Endothelial cell of umbilical vein (primary cell): ENCODE data around the gene RPAP3. TPM values are rescaled to one million over a fixed set of nuclear protein-coding genes. Genes with fewer than 3 reads are reported as not detected.
"Not testable (repeated sequence)": the region's sequence is repeated elsewhere in the genome, so short reads cannot be mapped to it uniquely, and the experiment has no call there.

Experiments used
- BruUV-seq: library from RNA; stranded (reverse); fragments of 400-500 nt; replicated peaks from 2 replicates; lab custom pipeline; 2021; lab: Mats Ljungman, UMichigan
- CTCF ChIA-PET: fragments of 300-600, 350-600 bp; sonication (Branson Sonifier 250); formaldehyde crosslinking; loops from one replicate; lab custom pipeline; 2021; ENCODE audit warnings: antibody characterized with exemption, inconsistent platforms; lab: Charles Lee
- POLR2A ChIA-PET: fragments of 300-600, 350-600 bp; sonication (Branson Sonifier 250); formaldehyde crosslinking; loops from one replicate; lab custom pipeline; 2021; ENCODE audit warnings: antibody characterized with exemption, inconsistent platforms; lab: Charles Lee
- DNase-seq: peaks from one replicate; pipeline ENCODE4 v3.0.0-alpha.2; 2011; ENCODE audit warnings: low read depth, low spot score
- FAIRE-seq: peaks from 2 replicates; lab custom pipeline; 2011; peaks lifted over from hg19 to GRCh38; lab: Jason Lieb, UNC
- H2AFZ ChIP-seq: 2 replicates; pipeline ENCODE4 v1.6.0; 2012; ENCODE audit warnings: low read depth, low read length, control low read depth, inconsistent platforms
- H3K27ac ChIP-seq: 2 replicates; pipeline ENCODE4 v1.5.1; 2011; ENCODE audit warnings: low read depth, mild to moderate bottlenecking, control low read depth, low read length, moderate library complexity; ENCODE audit not compliant: insufficient read depth
- H3K27me3 ChIP-seq, 2 experiments: 2 replicates each; pipeline versions ENCODE4 v1.6.0 to v1.6.1; 2011; ENCODE audit warnings: low read length in 2 of 2, mixed read lengths in 1 of 2; ENCODE audit not compliant: control insufficient read depth in 2 of 2, insufficient read depth in 2 of 2
- H3K36me3 ChIP-seq, 2 experiments: 2 replicates in 1 of 2; 3 replicates in 1 of 2; pipeline ENCODE4 v1.5.1; 2011; ENCODE audit warnings: low read length in 2 of 2, mild to moderate bottlenecking in 1 of 2, moderate library complexity in 1 of 2; ENCODE audit not compliant: control insufficient read depth in 2 of 2, insufficient read depth in 2 of 2; ENCODE audit errors: extremely low read depth in 1 of 2
- H3K4me1 ChIP-seq: 3 replicates; pipeline ENCODE4 v1.5.1; 2011; ENCODE audit warnings: mild to moderate bottlenecking, low read length; ENCODE audit not compliant: control insufficient read depth, insufficient read depth; ENCODE audit errors: extremely low read depth
- H3K4me2 ChIP-seq: 2 replicates; pipeline ENCODE4 v1.6.1; 2011; ENCODE audit warnings: low read length, control low read depth, mixed read lengths; ENCODE audit not compliant: insufficient read depth
- H3K4me3 ChIP-seq, 3 experiments: fragments of 200-600 bp in 1 of 3; sonication (generic), shearing (Covaris generic) in 1 of 3; replicated peaks in 1 of 3; 2 replicates each; pipeline ENCODE4 v1.5.1; 2011 to 2016; ENCODE audit warnings: control low read depth in 3 of 3, low read length in 3 of 3, mild to moderate bottlenecking in 2 of 3, inconsistent platforms in 1 of 3, low read depth in 1 of 3, moderate library complexity in 1 of 3; ENCODE audit not compliant: insufficient read depth in 1 of 3
- H3K79me2 ChIP-seq: 2 replicates; pipeline ENCODE4 v1.6.0; 2012; ENCODE audit warnings: low read length, inconsistent platforms; ENCODE audit not compliant: control insufficient read depth, insufficient read depth
- H3K9ac ChIP-seq: replicated peaks from 2 replicates; pipeline ENCODE3; 2011; ENCODE audit warnings: low read length, control low read depth; ENCODE audit not compliant: insufficient read depth; ENCODE audit errors: extremely low read depth
- H3K9me1 ChIP-seq: replicated peaks from 3 replicates; pipeline ENCODE4 v1.6.0; 2011; ENCODE audit warnings: mild to moderate bottlenecking, low read length; ENCODE audit not compliant: control insufficient read depth, insufficient read depth; ENCODE audit errors: extremely low read depth
- H3K9me3 ChIP-seq: replicated peaks from 2 replicates; pipeline ENCODE4 v1.5.1; 2012; ENCODE audit warnings: low read length, inconsistent platforms; ENCODE audit not compliant: control insufficient read depth, insufficient read depth
- H4K20me1 ChIP-seq: replicated peaks from 2 replicates; pipeline ENCODE3; 2011; ENCODE audit warnings: mild to moderate bottlenecking, low read length; ENCODE audit not compliant: control insufficient read depth, insufficient read depth; ENCODE audit errors: extremely low read depth
- EZH2 ChIP-seq: IDR thresholded peaks from 2 replicates; pipeline ENCODE4 v1.6.1; 2012; ENCODE audit warnings: borderline replicate concordance, low read depth, mild to moderate bottlenecking, moderate library complexity, low read length, inconsistent platforms; ENCODE audit not compliant: severe bottlenecking
- FOS ChIP-seq: IDR thresholded peaks from 2 replicates; pipeline ENCODE4 v1.6.1; 2011; ENCODE audit warnings: mild to moderate bottlenecking, low read length, moderate library complexity, borderline replicate concordance; ENCODE audit not compliant: insufficient read depth
- JUN ChIP-seq: IDR thresholded peaks from 2 replicates; pipeline ENCODE4 v1.6.1; 2011; ENCODE audit warnings: borderline replicate concordance, low read depth; ENCODE audit not compliant: insufficient read length, insufficient read depth
- MYC ChIP-seq: IDR thresholded peaks from one replicate; pipeline ENCODE4 v1.6.1; 2011; ENCODE audit warnings: mild to moderate bottlenecking, low read depth, low read length
- POLR2A ChIP-seq: IDR thresholded peaks from 2 replicates; pipeline ENCODE4 v1.6.1; 2012; ENCODE audit warnings: low read depth, mild to moderate bottlenecking, control low read depth, low read length
- POLR2AphosphoS5 ChIP-seq: IDR thresholded peaks from 2 replicates; pipeline ENCODE4 v1.6.1; 2012; ENCODE audit warnings: low read depth, mild to moderate bottlenecking, control low read depth, low read length, moderate library complexity; ENCODE audit not compliant: insufficient read depth
- dilution Hi-C: fragments of 300-500 bp; cut with MboI; formaldehyde crosslinking; loops from one replicate; pipeline ENCODE4 v1.15.0; 2019; ENCODE audit warnings: low sequenced_read_pairs; ENCODE audit not compliant: extremely low pct_ligation_motif_present
- intact Hi-C: fragments of 100-400 bp; cut with micrococcal nuclease; formaldehyde crosslinking; loops from one replicate; pipeline ENCODE4 v1.10.0; 2022
- polyA plus RNA-seq, 4 experiments: library from polyadenylated mRNA; depleted of rRNA in 3 of 4; stranded (reverse) in 3 of 4; unstranded in 1 of 4; fragments of >200 nt; gene quantifications; 2 replicates each; pipeline versions ENCODE4 v1.2.1 to v1.2.3, GENCODE V29; 2011 to 2012; ENCODE audit warnings: missing spikeins in 1 of 4
- total RNA-seq: library from RNA; stranded (reverse); gene quantifications from 2 replicates; pipeline ENCODE4 v1.2.3, GENCODE V29; 2021

Gene RPAP3
- total and polyA plus RNA-seq, 2 donors (not counting 3 experiments of a cell fraction or from before 2014, with no cell fraction given) = 3.9 to 29.8 TPM

GRCh38 chr12:47672068-47672467 lies 33.8 kb downstream of the RPAP3 start:
- H3K9me3 ChIP-seq = no peaks in the 10 kb centered on the region
- H3K79me2 ChIP-seq = no peaks in the 10 kb centered on the region
- no peak overlapping the region for H3K4me3 ChIP-seq
- BruUV-seq = no TSS peak
- H2AFZ ChIP-seq = no peak overlapping the region
- CTCF ChIA-PET = interaction anchor here (3.6 kb wide), 1 partner anchor 20 kb away, joined by 20 read pairs; no protein-coding TSS in a partner anchor
- H3K27ac ChIP-seq = no peak overlapping the region
- TF ChIP-seq EZH2 (no peak), JUN (no peak), POLR2AphosphoS5 (no peak), MYC (no peak), FOS (no peak), POLR2A (no peak)
- H3K9ac ChIP-seq = no peak overlapping the region
- H3K4me1 ChIP-seq = no peaks in the 10 kb centered on the region
- DNase-seq = no peak
- H4K20me1 ChIP-seq = no peaks in the 10 kb centered on the region
- no peaks in the 10 kb centered on the region for H3K36me3 ChIP-seq
- no peak overlapping the region for H3K4me2 ChIP-seq
- POLR2A ChIA-PET = no interaction called here
- no peak for FAIRE-seq
- intact Hi-C loops (no loop called here), dilution Hi-C loops (no loop called here)
- no peaks in the 10 kb centered on the region for H3K27me3 ChIP-seq
- peaks cover 3% of the 10 kb centered on the region for H3K9me1 ChIP-seq

GRCh38 chr12:47667935-47668334 lies 37.9 kb downstream of the RPAP3 start:
- not testable (repeated sequence) for H3K36me3 ChIP-seq

More at GRCh38 chr12:47667935-47668334, 37.9 kb downstream of the RPAP3 start:
- FAIRE-seq, H3K27me3 ChIP-seq, H2AFZ ChIP-seq, H3K9me3 ChIP-seq, BruUV-seq, H3K4me3 ChIP-seq, dilution Hi-C loops, H3K4me2 ChIP-seq, H3K9ac ChIP-seq, H3K79me2 ChIP-seq, H4K20me1 ChIP-seq, DNase-seq, POLR2A ChIA-PET, H3K27ac ChIP-seq, H3K4me1 ChIP-seq, H3K9me1 ChIP-seq, intact Hi-C loops: not testable (repeated sequence)
- CTCF ChIA-PET = interaction anchor here (1.5 to 2.3 kb wide), 2 partner anchors 16 to 635 kb away, joined by 6 to 11 read pairs; no protein-coding TSS in a partner anchor
